Pancreas (tissue), 10 donors: ENCODE measurements around the gene INPP5A. TPM values are rescaled to one million over a fixed set of nuclear protein-coding genes. Genes with fewer than 3 reads are reported as not detected.

ENCODE experiments used
- ATAC-seq, 4 donors: fragments of 200-7000 bp; cut with Tn5 transposase; one replicate each; pipeline versions ENCODE4 v1.8.0 to v1.9.1; 2020; ENCODE audit warnings: mild to moderate bottlenecking in 4 of 4, moderate library complexity in 4 of 4
- DNase-seq, 6 donors: peaks; one replicate each; pipeline ENCODE4 v3.0.0-alpha.2; 2020
- FAIRE-seq: peaks from 2 replicates; lab custom pipeline; 2012; peaks lifted over from hg19 to GRCh38; lab: Jason Lieb, UNC
- H3K27ac ChIP-seq, 4 donors: fragments of 200-600 bp; sonication (generic); 1 replicate in 3 of 4; 2 replicates in 1 of 4; pipeline versions ENCODE4 v1.5.0 to v1.8.0; 2020
- H3K27me3 ChIP-seq, 4 donors: fragments of 200-600 bp; one replicate each; pipeline ENCODE4 v1.8.0; 2021
- H3K36me3 ChIP-seq, 3 donors: fragments of 200-600 bp; sonication (generic) in 1 of 3; one replicate each; pipeline versions ENCODE4 v1.5.0 to v1.8.0; 2020 to 2021
- H3K4me1 ChIP-seq, 3 donors: fragments of 200-600 bp; one replicate each; pipeline ENCODE4 v1.8.0; 2021
- H3K4me3 ChIP-seq, 4 donors: fragments of 200-600 bp; sonication (generic) in 2 of 4; one replicate each; pipeline versions ENCODE4 v1.5.0 to v1.8.0; 2020 to 2021
- H3K9me3 ChIP-seq, 4 donors: fragments of 200-600 bp; one replicate each; pipeline ENCODE4 v1.8.0; 2021
- WGBS, 2 donors: extraction: QIAGEN DNeasy Blood & Tissue Kit; methylation state at CpG; one replicate each; pipeline ENCODE4 v1.1.7; 2013; 5-methylcytosine and 5-hydroxymethylcytosine counted together
- intact Hi-C, 3 donors: fragments of 100-400 bp; cut with DNase I; formaldehyde crosslinking; loops; one replicate each; pipeline versions ENCODE4 v1.11.1 to v1.14.2; 2022
- polyA plus RNA-seq, 2 donors: library from polyadenylated mRNA; stranded (reverse); fragments of 200-250 nt; gene quantifications; one replicate each; pipeline ENCODE4 v1.2.3, GENCODE V29; 2013
- total RNA-seq, 6 donors: library from RNA; stranded (reverse); fragmentation: NEBNext Ultra II Directional in 4 of 6; extraction: Animal tissue kit (Norgen Biotek cat#: 25700) in 4 of 6; gene quantifications; one replicate each; pipeline versions ENCODE4 v1.2.1 to v1.2.4, GENCODE V29; 2021 to 2023
- TF ChIP-seq, protein P1 (sequence below), 4 donors: fragments of 200-600 bp; sonication (generic) in 3 of 4; IDR thresholded peaks; one replicate each; pipeline versions ENCODE4 v1.5.0 to v1.8.0; 2021; ENCODE audit warnings: antibody characterized with exemption in 4 of 4
- donor health status: healthy with polysubstance abuse.
- donor health status: DM: no; HTN: no; CAD: no; lungs with moderate emphysema.
- donor health status: DM: no; HTN: no; CAD: no.
- donor health status: control.
- donor health status: control.
- donor health status: Bipolar disorder and iron deficiency.
- donor health status: DM: yes; HTN: yes; CAD: no.
- donor health status: DM: no; HTN: no; CAD: no.
- donor health status: DM: no; HTN: no; CAD: no.
- donor health status: DM: yes; HTN: yes; CAD: no.

The INPP5A gene
- total and polyA plus RNA-seq, 8 donors: 5.9 to 15.6 (median 11.3) TPM

DNA sequence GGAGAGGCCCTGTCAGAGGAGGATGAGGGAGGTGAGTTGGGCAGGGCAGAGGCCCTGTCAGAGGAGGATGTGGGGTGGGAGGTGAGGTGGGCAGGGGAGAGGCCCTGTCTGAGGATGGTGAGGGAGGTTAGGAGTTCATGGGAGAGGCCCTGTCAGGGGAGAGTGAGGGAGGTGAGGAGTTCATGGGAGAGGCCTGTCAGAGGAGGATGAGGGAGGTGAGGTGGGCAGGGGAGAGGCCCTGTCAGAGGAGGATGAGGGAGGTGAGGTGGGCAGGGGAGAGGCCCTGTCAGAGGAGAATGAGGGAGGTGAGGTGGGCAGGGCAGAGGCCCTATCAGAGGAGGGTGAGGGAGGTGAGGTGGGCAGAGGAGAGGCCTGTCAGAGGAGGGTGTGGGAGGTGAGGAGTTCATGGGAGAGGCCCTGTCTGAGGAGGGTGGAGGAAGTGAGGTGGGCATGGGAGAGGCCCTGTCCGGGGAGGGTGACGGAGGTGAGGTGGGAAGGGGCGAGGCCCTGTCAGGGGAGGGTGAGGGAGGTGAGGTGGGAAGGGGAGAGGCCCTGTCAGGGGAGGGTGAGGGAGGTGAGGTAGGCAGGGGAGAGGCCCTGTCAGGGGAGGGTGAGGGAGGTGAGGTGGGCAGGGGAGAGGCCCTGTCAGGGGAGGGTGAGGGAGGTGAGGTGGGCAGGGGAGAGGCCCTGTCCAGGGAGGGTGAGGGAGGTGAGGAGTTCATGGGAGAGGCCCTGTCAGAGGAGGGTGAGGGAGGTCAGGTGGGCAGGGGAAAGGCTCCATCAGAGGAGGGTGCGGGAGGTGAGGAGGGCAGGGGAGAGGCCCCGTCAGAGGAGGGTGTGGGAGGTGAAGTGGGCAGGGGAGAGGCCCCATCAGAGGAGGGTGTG lies 73.7 kb downstream of the INPP5A start:
- Histone ChIP-seq H3K27me3 (no peaks in the 10 kb centered on the region), H3K4me3 (no peak overlapping the region), H3K27ac (no peak overlapping the region), H3K36me3 (no peaks in the 10 kb centered on the region), H3K4me1 (no peaks in the 10 kb centered on the region), H3K9me3 (no peaks in the 10 kb centered on the region)
- ATAC-seq (no peak), DNase-seq (no peak), FAIRE-seq (no peak)
- WGBS, 2 donors: 89 to 94% methylated on average over 5 of the region's 5 CpGs
- TF ChIP-seq, protein P1, sequence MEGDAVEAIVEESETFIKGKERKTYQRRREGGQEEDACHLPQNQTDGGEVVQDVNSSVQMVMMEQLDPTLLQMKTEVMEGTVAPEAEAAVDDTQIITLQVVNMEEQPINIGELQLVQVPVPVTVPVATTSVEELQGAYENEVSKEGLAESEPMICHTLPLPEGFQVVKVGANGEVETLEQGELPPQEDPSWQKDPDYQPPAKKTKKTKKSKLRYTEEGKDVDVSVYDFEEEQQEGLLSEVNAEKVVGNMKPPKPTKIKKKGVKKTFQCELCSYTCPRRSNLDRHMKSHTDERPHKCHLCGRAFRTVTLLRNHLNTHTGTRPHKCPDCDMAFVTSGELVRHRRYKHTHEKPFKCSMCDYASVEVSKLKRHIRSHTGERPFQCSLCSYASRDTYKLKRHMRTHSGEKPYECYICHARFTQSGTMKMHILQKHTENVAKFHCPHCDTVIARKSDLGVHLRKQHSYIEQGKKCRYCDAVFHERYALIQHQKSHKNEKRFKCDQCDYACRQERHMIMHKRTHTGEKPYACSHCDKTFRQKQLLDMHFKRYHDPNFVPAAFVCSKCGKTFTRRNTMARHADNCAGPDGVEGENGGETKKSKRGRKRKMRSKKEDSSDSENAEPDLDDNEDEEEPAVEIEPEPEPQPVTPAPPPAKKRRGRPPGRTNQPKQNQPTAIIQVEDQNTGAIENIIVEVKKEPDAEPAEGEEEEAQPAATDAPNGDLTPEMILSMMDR (IDR thresholded peaks at IDR 0.05): no peak
- intact Hi-C loops: no loop called here

DNA sequence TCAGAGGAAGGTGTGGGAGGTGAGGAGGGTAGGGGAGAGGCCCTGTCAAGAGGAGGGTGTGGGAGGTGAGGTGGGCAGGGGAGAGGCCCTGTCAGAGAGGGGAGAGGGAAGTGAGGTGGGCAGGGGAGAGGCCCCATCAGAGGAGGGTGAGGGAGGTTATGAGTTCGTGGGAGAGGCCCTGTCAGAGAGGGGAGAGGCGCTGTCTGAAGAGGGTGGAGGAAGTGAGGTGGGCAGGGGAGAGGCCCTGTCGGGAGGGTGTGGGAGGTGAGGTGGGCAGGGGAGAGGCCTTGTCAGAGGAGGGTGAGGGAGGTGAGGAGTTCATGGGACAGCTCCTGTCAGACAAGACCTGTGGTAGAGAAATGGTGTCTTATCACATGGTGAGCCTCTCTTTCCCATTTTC lies 74.4 kb downstream of the INPP5A start:
- no peaks in the 10 kb centered on the region for H3K9me3 ChIP-seq
- no peaks in the 10 kb centered on the region for H3K4me1 ChIP-seq
- no peak overlapping the region for H3K27ac ChIP-seq
- no peaks in the 10 kb centered on the region for H3K27me3 ChIP-seq
- intact Hi-C loops: no loop called here
- no peaks in the 10 kb centered on the region for H3K36me3 ChIP-seq
- ATAC-seq: no peak
- FAIRE-seq: no peak
- 70 to 85% methylated on average over 3 of the region's 3 CpGs for WGBS, 2 donors
- DNase-seq: no peak
- H3K4me3 ChIP-seq: no peak overlapping the region
- TF ChIP-seq, protein P1 (IDR thresholded peaks at IDR 0.05): no peak

DNA sequence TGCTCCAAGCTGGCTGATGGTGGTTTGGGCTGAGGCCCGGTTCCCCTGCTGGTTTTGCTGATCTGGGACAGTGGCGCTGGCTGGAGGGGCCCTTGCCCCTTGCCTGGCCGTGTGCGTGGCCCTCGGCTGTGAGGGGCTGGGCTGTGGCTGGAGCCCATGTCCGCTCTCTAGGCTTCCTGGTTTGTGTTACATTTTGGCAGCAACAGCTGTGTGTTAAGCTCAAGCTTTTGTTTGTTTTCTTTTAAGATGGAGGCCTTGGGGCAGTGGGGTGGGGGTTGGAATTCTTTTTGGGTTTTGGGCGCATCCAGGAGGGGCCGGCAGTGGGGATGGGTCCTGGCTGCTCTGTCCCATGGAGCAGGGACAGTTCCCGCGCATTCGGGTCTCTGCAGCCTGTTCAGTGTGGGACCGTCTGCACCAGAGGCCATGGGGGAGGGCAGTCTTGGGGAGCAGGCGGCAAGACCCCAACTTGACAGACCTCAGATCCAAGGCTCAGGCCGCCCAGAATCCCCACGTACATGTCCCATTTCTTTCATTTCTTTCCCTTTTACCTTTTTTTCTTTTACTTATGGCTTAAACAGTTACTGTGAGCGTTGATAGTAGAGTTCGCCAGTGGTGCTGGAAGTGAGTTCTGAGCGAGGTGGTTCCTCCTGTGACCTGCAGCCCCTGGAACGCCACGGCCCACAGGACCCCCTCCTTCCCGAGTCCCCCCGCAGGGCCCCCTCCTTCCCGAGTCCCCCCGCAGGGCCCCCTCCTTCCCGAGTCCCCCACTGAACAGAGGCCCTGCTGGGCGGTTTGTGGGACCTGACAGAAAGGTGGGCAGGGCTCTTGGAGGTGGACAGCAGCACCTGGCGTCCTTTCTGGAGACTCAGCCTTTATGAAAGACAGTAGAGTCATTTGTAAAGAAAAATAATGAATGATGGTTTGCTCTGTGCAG lies 75.3 kb downstream of the INPP5A start:
- H3K27me3 ChIP-seq: no peaks in the 10 kb centered on the region
- no peaks in the 10 kb centered on the region for H3K36me3 ChIP-seq
- ATAC-seq (peak in 1 of 4 donors; percentile 12), FAIRE-seq (no peak), DNase-seq (peak in 1 of 6 donors; percentile 17)
- H3K4me3 ChIP-seq: no peak overlapping the region
- no peak overlapping the region for H3K27ac ChIP-seq
- intact Hi-C loops: no loop called here
- 82 to 88% methylated on average over 27 of the region's 27 CpGs for WGBS, 2 donors
- H3K9me3 ChIP-seq: no peaks in the 10 kb centered on the region
- TF ChIP-seq, protein P1 (IDR thresholded peaks at IDR 0.05): no peak
- no peaks in the 10 kb centered on the region for H3K4me1 ChIP-seq

DNA sequence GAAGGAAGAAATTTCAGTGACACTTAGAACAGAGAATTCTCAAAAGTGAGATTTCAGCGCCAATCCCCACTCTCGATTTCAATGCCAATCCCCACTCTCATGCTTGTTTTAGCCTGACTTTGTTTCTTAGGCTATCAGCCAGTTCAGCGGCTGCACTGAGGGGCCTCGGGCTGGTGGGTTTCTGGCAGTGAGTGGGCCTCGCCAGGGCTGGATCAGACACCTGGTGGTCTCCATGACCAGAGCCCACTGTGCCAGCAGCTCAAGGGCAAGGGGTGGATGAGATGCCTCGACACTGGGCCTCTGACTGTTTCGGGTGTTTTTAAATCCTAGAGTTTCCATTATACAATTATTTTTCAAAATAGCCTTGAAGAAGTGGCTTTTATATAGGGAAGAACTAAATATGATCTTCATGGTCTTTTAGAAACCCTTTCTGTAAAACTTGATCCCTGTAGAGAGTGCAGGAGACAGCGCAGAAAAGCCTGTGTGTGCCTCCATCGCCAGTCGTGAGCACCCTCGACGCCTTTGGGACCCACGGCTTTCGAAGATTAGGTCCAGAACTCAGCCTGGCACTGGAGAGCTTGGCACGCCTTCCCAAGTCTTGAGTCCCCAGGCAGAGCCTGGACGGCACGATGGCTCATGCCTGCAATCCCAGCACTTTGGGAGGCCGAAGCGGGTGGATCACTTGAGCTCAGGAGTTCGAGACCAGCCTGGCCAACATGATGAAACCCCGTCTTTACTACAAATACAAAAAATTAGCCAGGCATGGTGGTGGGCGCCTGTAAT lies 76.2 kb downstream of the INPP5A start:
- Histone ChIP-seq H3K9me3 (no peaks in the 10 kb centered on the region), H3K4me3 (no peak overlapping the region), H3K4me1 (no peaks in the 10 kb centered on the region), H3K27ac (no peak overlapping the region), H3K36me3 (no peaks in the 10 kb centered on the region), H3K27me3 (no peaks in the 10 kb centered on the region)
- intact Hi-C loops: no loop called here
- DNase-seq (no peak), FAIRE-seq (no peak), ATAC-seq (no peak)
- TF ChIP-seq, protein P1 (IDR thresholded peaks at IDR 0.05): no peak
- 96% methylated on average over 22 of the region's 22 CpGs for WGBS, 2 donors
